Mesothelial cell of epicardium (in vitro differentiated cells): Measurements from ENCODE around the gene P3H3. TPM values are rescaled to one million over a fixed set of nuclear protein-coding genes. Genes with fewer than 3 reads are reported as not detected.
"Not testable (repeated sequence)": the region's sequence is repeated elsewhere in the genome, so short reads cannot be mapped to it uniquely, and the experiment has no call there.

Source experiments
- DNase-seq, 2 experiments: peaks; one replicate each; pipeline ENCODE4 v3.0.0; 2021; ENCODE audit warnings: low spot score in 2 of 2; ENCODE audit not compliant: unreplicated experiment in 2 of 2
- H3K27ac Mint-ChIP-seq: 2 replicates; pipeline ENCODE4 v1.8.0; 2021; ENCODE audit warnings: mixed read lengths
- H3K27me3 Mint-ChIP-seq: 2 replicates; pipeline ENCODE4 v1.8.0; 2021; ENCODE audit warnings: low read depth, mixed read lengths
- H3K36me3 Mint-ChIP-seq: 2 replicates; pipeline ENCODE4 v1.8.0; 2021; ENCODE audit warnings: mixed read lengths
- H3K4me1 Mint-ChIP-seq: 2 replicates; pipeline ENCODE4 v1.8.0; 2021; ENCODE audit warnings: mixed read lengths
- H3K4me3 Mint-ChIP-seq: 2 replicates; pipeline ENCODE4 v1.8.0; 2021; ENCODE audit warnings: mild to moderate bottlenecking, moderate library complexity, mixed read lengths
- H3K9me3 Mint-ChIP-seq: 2 replicates; pipeline ENCODE4 v1.8.0; 2021; ENCODE audit warnings: mixed read lengths
- total RNA-seq: library from RNA; stranded (reverse); gene quantifications from 3 replicates; pipeline ENCODE4 v1.2.1, GENCODE V29; 2021
- TF ChIP-seq, protein P1 (sequence below): fragments of 200-600 bp; sonication (generic); IDR thresholded peaks from one replicate; pipeline ENCODE4 v1.5.0; 2021; ENCODE audit warnings: antibody characterized with exemption; ENCODE audit not compliant: unreplicated experiment

The P3H3 gene
- total RNA-seq, 1 donor from 2014 or later, result 83.8 TPM

- DNase-seq, result peak; percentile 76 to 91
- H3K4me1 Mint-ChIP-seq, result peaks cover 30% of the 10 kb centered on the region
- H3K36me3 Mint-ChIP-seq, result peaks cover 12% of the 10 kb centered on the region
- peak overlapping the region; percentile 84 for H3K4me3 Mint-ChIP-seq
- TF ChIP-seq, protein P1, sequence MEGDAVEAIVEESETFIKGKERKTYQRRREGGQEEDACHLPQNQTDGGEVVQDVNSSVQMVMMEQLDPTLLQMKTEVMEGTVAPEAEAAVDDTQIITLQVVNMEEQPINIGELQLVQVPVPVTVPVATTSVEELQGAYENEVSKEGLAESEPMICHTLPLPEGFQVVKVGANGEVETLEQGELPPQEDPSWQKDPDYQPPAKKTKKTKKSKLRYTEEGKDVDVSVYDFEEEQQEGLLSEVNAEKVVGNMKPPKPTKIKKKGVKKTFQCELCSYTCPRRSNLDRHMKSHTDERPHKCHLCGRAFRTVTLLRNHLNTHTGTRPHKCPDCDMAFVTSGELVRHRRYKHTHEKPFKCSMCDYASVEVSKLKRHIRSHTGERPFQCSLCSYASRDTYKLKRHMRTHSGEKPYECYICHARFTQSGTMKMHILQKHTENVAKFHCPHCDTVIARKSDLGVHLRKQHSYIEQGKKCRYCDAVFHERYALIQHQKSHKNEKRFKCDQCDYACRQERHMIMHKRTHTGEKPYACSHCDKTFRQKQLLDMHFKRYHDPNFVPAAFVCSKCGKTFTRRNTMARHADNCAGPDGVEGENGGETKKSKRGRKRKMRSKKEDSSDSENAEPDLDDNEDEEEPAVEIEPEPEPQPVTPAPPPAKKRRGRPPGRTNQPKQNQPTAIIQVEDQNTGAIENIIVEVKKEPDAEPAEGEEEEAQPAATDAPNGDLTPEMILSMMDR, result peak; percentile 87
- H3K27ac Mint-ChIP-seq, result peak overlapping the region; percentile 59
- no peaks in the 10 kb centered on the region for H3K9me3 Mint-ChIP-seq
- no peaks in the 10 kb centered on the region for H3K27me3 Mint-ChIP-seq
Observed at GRCh38 chr12:6872073-6873048, 44.2 kb downstream of the P3H3 start.

- Mint-ChIP-seq H3K4me3 (peak within 1 kb of the TSS; percentile 84), H3K9me3 (no peaks in the 10 kb centered on the region), H3K4me1 (peaks cover 28% of the 10 kb centered on the region), H3K27ac (peak within 1 kb of the TSS; percentile 59), H3K27me3 (no peaks in the 10 kb centered on the region), H3K36me3 (peaks cover 13% of the 10 kb centered on the region)
- DNase-seq, result peak; percentile 99
- TF ChIP-seq, protein P1, result no peak
Observed at GRCh38 chr12:6873094-6874014, 45.1 kb downstream of the P3H3 start, which contains the start of gene SPSB2. TSS of gene SPSB2 (minus strand) at chr12:6873303. CDS start at chr12:6872901, 402 bp downstream.

DNA sequence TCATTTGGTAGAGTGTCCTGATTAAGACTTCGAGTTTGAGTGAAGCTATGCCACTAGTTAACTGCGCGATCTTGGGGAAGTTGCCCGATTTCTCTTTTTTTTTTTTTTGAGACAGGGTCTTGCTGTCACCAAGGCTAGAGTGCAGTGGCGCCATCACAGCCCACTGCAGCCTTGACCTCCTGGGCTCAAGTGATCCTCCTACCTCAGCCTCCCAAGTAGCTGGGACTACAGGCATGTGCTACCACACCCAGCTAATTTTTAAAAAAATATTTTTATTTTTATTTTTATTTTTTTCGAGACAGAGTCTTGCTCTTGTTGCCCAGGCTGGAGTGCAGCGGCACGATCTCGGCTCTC lies 45.8 kb downstream of the P3H3 start:
- H3K27me3 Mint-ChIP-seq, DNase-seq, H3K9me3 Mint-ChIP-seq: not testable (repeated sequence)
- peaks cover 13% of the 10 kb centered on the region for H3K36me3 Mint-ChIP-seq
- H3K27ac Mint-ChIP-seq, result peak overlapping the region; percentile 45
- H3K4me1 Mint-ChIP-seq, result peaks cover 22% of the 10 kb centered on the region
- peak overlapping the region; percentile 84 for H3K4me3 Mint-ChIP-seq

DNA sequence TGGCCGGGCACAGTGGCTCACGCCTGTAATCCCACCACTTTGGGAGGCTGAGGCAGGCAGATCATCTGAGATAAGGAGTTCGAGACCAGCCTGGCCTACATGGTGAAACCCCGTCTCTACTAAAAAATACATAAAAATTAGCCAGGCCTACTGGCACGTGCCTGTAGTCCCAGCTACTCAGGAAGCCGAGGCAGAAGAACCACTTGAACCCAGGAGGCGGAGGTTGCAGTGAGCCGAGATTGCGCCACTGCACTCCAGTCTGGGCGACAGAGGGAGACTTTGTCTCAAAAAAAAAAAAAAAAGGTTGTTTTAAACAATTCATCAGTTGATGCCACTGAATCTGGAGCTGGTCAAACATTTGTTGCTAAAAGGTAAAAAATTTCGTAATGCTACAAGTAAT lies 51.6 kb downstream of the P3H3 start:
- not testable (repeated sequence) for H3K4me1 Mint-ChIP-seq, H3K36me3 Mint-ChIP-seq, H3K9me3 Mint-ChIP-seq, H3K27me3 Mint-ChIP-seq, H3K4me3 Mint-ChIP-seq, H3K27ac Mint-ChIP-seq, DNase-seq

- peaks cover 9% of the 10 kb centered on the region for H3K4me1 Mint-ChIP-seq
- no peak overlapping the region for H3K27ac Mint-ChIP-seq
- no peak overlapping the region for H3K4me3 Mint-ChIP-seq
- TF ChIP-seq, protein P1, result no peak
- H3K9me3 Mint-ChIP-seq, result no peaks in the 10 kb centered on the region
- DNase-seq, result no peak
- H3K27me3 Mint-ChIP-seq, result no peaks in the 10 kb centered on the region
- H3K36me3 Mint-ChIP-seq, result no peaks in the 10 kb centered on the region
Observed at GRCh38 chr12:6883252-6883651, 55.0 kb downstream of the P3H3 start.

- TF ChIP-seq, protein P1, result no peak
- Mint-ChIP-seq H3K4me1 (peaks cover 9% of the 10 kb centered on the region), H3K36me3 (no peaks in the 10 kb centered on the region), H3K9me3 (no peaks in the 10 kb centered on the region), H3K27ac (no peak overlapping the region), H3K27me3 (no peaks in the 10 kb centered on the region), H3K4me3 (no peak overlapping the region)
- DNase-seq, result no peak
Observed at GRCh38 chr12:6883683-6884082, 55.5 kb downstream of the P3H3 start.
